ENCODE data around the gene EPB41L2. TPM values are rescaled to one million over a fixed set of nuclear protein-coding genes. Genes with fewer than 3 reads are reported as not detected.
"Not testable (repeated sequence)": the region's sequence is repeated elsewhere in the genome, so short reads cannot be mapped to it uniquely, and the experiment has no call there.

EPB41L2 gene
- polyA plus RNA-seq, 3 donors = 10.1 to 127 (median 75.7) TPM

DNA sequence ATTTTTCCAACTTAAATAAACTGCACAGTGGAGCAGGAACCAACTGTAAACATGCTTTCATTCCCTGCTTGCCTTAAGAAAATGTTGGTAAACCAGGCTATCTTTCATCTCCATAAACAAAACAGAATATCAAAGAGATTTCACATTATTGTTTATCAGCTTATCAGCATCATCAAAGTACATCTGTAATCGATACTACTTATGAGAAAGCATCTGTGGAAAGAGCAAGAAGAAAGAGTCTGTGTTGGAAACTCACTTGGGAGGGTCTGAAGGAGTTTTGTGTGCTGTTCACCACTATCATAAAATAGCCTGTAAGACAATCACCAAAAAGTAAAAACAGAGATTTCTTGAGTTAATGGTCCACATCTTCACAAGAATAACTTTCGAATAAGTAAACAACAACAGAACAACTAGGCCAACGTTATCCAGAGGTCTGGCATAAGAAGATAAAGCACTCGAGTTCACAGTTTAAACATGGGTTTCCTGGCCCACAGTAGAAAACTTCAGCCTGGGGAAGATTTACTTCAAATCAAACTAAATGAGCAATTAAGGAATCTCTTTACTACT lies 47.9 kb downstream of the EPB41L2 start:
- WGBS, 3 donors = 28 to 36% (median 29%) methylated on average over 4 of the region's 4 CpGs
- H3K27ac ChIP-seq (ENCODE audit: low read depth, low read length) = no peak overlapping the region

DNA sequence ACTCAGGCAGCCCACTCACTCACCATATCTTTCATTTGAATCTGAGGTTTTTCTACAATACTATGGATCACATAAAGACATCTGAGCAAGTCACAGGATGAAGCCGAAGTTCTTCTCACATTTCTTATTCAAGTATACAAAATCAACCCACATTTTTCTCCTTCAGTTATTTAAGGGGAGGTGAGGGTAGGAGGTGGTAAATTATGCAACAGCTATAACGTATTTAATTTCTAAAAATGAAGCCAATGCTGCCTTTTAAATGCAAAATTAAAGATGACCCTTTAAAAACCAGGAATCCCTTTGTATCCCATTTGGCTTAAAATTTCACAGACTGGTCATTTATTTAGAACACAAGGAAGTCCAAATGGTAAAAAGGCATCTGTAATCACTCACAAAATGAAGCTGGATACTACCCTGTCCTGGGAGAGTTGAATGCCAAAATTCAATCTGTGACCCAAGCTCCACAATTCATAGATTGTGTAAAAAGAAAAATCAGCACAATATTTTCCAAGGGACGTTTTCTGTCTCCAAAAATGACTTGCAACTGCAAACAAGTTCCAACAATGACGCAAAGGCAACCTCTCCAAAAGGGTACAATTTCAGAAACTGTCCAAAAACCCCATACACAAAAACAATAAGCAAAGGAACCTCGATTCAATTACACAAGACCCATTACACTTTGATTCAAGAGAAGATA lies 48.8 kb downstream of the EPB41L2 start:
- no peak overlapping the region for H3K27ac ChIP-seq (ENCODE audit: low read depth, low read length)
- WGBS, 3 donors = 28 to 61% (median 31%) methylated on average over 5 of the region's 5 CpGs

DNA sequence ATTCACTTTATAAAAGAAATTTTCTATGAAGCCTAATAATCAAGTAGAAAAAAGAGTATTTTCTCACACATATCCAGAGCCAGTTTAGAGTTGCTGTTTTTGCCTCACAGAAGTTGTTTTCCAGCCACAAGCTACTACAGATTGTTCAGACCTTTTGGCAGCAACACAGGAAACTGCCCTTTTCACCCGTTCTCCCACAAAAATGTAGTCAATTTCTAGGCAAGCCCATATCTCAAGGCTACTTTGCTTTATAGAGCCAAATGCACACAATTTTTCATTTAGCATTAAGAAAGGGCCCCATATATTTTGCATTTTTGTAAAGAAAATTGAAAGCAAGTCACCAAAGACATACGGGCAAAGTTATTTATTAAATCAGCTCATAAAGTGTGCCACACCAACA lies 49.5 kb downstream of the EPB41L2 start:
- H3K27ac ChIP-seq (ENCODE audit: low read depth, low read length) = no peak overlapping the region
- 11 to 33% (median 14%) methylated on average over 2 of the region's 2 CpGs for WGBS, 3 donors

DNA sequence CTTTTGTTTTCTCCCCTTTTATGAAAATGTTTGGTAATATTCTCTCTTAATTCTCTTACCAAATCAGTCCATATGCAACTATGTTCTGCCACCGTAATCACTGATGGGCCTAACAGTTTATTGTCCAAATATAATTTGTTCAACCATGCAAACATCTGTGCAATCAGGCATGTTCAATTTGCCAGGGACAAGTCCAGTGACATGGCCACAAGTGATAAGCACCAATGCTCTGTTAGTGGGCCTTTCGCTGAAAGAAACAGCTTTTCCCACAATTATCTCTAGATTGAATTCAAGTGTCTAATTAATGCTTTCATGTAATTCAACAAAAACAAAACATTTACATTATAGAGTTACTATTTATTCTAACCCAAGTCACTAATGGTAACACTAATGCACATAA lies 53.3 kb downstream of the EPB41L2 start:
- 90 to 98% (median 95%) methylated on average over 2 of the region's 2 CpGs for WGBS, 3 donors
- H3K27ac ChIP-seq (ENCODE audit: low read depth, low read length) = no peak overlapping the region

DNA sequence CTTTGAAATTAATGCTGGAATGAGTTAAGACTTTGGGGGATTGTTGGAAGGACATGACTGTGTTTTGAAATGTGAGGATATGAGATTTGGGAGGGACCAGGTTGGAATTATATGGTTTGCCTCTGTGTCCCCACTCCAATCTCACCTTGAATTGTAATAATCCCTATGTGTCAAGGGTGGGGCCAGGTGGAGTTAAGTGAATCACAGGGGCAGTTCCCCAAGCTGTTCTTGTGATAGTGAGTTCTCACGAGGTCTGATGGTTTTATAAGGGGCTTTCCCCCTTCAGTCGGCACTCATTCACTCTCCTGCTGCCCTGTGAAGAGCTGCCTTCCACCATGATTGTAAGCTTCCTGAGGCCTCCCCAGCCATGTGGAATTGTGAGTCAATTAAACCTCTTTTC lies 54.1 kb downstream of the EPB41L2 start:
- not testable (repeated sequence) for H3K27ac ChIP-seq (ENCODE audit: low read depth, low read length)
- WGBS, 3 donors = 94 to 95% (median 94%) methylated on average over 2 of the region's 2 CpGs

DNA sequence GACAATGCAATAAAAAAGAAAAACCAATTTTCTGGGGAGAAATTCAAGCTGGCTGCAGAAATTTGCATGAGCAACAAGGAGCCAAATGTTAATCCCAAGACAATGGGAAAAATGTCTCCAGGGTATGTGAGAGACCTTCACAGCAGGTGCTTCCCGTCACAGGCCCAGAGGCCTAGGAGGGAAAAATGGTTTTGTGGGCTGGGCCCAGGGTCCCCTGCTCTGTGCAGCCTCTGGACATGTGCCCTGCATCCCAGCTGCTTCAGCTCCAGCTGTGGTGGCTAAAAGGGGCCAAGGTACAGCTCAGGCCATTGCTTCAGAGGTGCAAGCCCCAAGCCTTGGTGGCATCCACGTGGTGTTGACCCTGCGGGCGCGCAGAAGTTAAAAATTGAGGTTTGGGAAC lies 55.1 kb downstream of the EPB41L2 start:
- H3K27ac ChIP-seq (ENCODE audit: low read depth, low read length) = not testable (repeated sequence)
- 79 to 84% (median 79%) methylated on average over 5 of the region's 5 CpGs for WGBS, 3 donors

DNA sequence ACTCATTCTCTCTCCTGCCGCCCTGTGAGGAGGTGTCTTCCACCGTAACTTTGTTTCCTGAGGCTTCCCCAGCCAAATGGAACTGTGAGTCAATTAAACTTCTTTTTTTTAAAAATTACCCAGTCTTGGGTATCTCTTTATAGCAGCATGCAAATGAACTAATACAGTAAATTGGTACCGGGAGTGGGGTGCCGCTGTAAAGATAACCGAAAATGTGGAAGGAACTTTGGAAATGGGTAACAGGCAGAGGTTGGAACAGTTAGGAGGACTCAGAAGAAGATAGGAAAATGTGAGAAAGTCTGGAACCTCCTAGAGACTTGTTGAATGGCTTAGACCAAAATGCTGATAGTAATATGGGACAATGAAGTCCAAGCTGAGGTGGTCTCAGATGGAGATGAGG lies 55.8 kb downstream of the EPB41L2 start:
- H3K27ac ChIP-seq (ENCODE audit: low read depth, low read length) = no peak overlapping the region
- 87 to 98% (median 97%) methylated on average over 5 of the region's 5 CpGs for WGBS, 3 donors

DNA sequence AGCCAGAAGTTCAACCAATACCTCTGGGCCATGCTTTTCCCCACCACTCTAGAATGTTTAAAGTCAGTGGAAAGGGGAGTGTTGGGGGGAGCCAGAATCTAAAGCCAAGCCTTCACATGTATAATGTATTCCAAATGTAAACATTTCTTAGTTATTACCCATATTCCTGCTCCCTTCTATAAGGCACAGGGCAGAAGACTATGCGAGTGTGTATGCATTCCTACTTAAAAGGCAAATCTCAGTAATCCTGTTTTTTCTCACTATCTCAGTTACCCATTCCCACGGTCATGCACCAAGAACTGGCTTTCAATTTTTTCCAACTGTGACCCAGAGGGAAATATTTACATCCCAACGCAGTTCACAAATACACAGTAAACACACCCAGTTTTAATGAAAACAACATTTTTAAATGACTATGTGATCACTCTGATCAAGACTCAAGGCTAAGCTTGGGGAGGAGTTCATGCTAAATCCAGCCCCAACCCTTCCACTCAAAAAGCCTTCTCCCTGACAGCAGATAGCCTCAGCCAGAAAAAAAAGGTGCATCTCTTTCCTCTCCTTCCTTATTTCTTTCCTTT lies 57.5 kb downstream of the EPB41L2 start:
- 71 to 74% (median 74%) methylated on average over 3 of the region's 3 CpGs for WGBS, 3 donors

DNA sequence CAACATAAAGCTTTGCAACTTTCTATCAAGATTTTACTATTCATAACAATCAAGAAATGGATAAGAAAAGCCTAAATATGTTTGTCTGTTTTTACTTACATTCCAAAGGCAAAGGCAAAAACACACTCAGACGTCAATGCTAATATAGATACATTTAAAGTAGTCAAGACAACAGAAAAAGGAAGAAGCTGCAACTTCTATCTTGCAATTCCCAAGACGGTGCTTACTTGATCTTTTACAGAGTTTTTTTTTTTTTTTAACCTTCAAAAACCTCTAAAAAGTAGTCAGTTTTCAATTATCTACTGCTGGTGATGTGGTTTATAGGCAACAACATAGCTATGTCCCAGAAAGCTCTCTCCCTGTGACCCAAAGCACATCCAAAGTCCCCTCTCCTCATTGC lies 58.1 kb downstream of the EPB41L2 start:
- 31 to 78% (median 40%) methylated on average over 2 of the region's 2 CpGs for WGBS, 3 donors
- no peak overlapping the region for H3K27ac ChIP-seq (ENCODE audit: low read depth, low read length)

More for the DNA sequence above, 57.5 kb downstream of the EPB41L2 start:
- H3K27ac ChIP-seq (ENCODE audit: low read depth, low read length) = no peak overlapping the region

DNA sequence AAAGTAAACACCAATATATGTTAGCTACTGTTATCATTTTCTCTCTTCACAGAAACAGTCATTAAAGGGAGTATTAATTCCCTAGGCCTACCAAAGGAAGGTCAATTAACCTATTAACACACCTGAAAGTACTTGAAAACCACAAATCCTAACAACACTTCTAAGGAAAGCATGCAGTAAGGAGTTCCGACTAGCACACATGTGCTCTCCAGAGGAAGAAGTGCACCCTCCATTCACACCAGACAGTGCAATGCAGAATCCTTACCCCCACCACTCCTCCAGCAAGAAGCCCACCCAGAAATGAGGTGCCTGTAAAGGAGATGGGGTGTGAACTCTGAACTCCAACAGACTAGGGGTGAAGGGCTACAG lies 58.7 kb downstream of the EPB41L2 start:
- 81 to 91% (median 81%) methylated on average over 1 of the region's 1 CpG for WGBS, 3 donors
- H3K27ac ChIP-seq (ENCODE audit: low read depth, low read length) = no peak overlapping the region

DNA sequence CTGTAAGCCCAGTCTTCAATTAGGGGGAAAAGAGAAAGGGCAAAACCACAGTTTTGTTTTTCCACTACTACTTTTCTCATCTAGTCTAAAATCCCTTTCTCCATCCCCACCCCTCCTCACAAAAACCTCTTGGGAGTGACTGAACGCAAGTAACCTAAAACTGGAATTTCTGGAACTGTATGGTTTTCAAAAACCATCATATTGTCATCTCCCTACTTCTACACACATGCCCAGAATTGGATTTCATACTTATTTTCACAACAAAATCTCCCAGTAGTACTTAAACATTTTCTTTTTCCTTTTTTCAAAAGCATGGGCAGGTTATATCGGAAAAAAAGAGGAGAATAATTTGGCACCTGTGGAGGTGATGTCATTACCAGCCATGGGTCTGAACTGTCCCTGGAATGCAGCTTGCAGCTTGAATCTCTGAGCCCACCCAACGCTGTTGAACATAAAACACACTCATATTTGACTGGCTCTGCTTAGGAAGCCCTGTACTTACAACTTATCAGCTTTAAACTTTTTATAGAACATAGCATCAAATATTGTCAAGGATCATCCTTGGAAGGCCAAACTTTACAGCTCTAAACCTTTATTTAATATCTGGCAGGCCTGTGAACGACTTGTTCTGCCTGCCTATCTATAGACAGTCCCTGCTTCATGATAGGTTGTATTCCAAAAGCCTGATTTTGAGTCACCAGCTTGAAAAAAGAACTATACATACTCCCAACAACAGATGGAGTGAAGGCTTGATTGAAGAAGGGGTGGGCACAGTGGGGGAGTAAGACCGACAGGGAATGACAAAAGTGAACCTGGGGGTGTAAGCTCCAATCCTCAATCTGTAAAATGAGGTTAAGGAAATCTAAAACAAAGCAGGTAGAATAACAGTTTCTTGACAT lies 59.3 kb downstream of the EPB41L2 start:
- no peak overlapping the region for H3K27ac ChIP-seq (ENCODE audit: low read depth, low read length)
- 62 to 83% (median 67%) methylated on average over 5 of the region's 5 CpGs for WGBS, 3 donors

DNA sequence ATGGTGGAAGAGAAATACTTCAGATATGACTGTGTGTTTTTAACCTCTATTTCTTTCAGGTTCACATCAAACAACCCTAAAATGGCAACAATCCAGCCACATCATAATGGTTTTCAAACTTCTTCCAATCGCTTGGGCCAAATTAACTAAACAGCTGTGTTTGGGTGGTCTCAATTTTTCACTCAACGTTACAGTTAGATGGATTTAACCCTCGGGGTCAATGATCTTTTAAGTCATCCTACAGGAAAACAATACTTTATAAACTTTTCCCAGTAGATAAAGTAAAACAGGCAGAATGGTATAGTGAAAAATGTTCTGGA lies 60.4 kb downstream of the EPB41L2 start:
- 43 to 62% (median 44%) methylated on average over 3 of the region's 3 CpGs for WGBS, 3 donors
- no peak overlapping the region for H3K27ac ChIP-seq (ENCODE audit: low read depth, low read length)

DNA sequence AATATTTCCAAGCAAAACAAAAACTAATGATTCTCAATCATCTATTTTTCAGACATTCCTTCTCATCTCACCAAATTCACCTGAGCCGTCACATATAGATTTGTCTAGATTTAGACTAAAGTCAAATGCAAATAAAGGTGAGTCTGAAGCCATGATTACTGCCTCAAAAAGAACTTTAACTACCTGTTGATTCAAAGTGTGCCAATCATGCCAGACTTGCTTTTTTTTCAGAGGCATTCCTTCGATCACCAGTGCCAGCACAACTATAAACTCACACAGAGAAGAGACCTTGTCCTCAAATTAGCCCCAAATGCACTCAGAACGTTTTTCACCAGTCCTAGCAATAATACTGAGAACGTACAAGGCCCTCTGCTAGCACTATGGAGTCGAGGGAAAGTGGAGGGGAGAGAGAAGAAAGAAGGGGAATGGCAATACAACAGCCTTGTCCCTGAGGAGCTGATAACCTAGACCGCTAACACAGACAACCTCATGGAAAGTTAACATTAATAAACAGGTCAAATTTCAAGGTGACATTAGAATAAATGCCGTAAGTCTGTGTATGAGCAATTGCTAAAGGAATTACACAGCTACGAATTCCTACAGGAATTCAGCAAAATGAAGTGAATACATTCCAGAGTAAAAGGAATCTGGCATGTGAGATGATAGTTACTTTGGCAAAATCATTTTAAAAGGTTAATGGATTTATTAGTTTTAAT lies 60.9 kb downstream of the EPB41L2 start:
- no peak overlapping the region for H3K27ac ChIP-seq (ENCODE audit: low read depth, low read length)
- WGBS, 3 donors = 21 to 60% (median 50%) methylated on average over 8 of the region's 8 CpGs

DNA sequence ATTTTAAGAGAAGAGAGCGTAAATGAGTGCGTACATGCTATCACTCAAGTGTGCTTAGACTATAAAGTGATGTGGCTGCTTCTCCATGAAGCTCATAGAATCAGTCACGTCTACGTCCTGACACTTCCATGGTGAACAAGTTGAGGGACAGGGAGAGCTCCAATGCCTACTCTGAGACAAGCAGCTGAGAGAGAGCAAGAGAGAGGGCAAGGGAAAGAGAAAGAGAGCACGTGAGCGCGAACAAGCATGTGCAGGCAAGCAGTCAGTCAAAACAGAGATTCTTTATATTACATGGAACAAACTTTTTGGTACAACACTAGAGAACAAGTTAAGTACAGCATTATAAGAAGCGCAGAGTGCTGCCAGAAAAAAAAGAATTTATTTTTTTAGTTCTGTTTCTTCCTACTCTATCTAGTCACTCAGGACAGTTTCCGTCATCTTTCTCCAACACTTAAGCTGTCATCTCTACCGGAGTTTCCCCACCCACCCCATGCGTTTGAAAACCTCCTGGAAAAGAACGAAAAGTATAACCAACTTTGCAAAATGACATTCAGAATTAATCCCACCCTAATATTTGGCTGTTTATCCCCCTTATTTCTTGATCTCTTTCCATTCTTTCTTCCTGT lies 61.8 kb downstream of the EPB41L2 start:
- H3K27ac ChIP-seq (ENCODE audit: low read depth, low read length) = no peak overlapping the region
- 72 to 75% (median 73%) methylated on average over 12 of the region's 12 CpGs for WGBS, 3 donors

DNA sequence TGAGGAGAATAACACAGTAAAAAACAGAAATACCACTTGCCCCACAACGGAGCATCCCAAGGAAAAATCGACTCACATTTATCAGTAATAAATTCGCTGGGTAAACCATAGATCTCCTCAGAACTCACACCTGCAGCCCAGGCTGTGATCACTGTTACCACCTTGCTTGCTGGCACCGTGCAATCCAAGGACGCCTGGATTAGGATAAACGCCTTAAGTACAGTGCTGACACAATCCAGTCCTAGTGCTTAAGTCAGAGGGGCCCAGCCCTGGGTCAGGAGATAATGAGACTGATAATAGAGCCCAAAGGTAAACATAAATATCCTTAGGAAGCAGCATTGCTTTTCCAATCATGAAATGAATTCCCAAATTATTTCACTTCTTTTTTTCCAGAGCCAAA lies 62.5 kb downstream of the EPB41L2 start:
- H3K27ac ChIP-seq (ENCODE audit: low read depth, low read length) = no peak overlapping the region
- WGBS, 3 donors = 43 to 86% (median 76%) methylated on average over 6 of the region's 6 CpGs

DNA sequence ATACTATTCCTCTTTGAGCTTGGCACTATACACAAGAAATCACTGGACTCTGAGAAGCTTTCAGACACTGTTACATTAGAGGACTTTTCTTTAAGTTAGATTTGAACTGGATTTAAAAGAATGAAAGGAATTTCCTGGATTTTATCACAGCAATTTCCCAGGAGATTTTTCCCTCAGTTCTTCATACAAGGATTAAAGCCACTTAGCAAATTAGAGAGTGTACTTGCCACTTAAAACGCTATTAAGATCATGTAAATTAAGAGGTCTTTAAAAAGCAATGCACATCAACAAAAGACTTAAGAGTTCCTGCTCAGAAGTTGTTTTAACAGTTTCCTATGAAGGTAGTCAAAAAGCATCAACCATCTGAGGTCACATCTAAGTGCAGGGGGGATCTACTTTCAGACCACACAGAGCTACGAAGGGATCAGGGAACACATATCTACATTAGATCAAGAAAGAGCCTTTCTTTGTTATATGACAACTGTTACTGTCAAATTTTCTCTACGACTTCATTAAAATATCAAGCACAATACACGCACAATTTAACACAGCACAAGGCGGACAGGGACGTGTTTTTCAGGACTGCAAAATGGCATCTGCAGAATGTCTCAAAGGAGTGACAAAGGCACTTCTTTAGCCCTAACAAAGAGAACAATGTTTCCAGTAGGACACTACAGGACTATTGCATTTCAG lies 65.8 kb downstream of the EPB41L2 start:
- no peak overlapping the region for H3K27ac ChIP-seq (ENCODE audit: low read depth, low read length)
- 56 to 71% (median 66%) methylated on average over 6 of the region's 6 CpGs for WGBS, 3 donors

DNA sequence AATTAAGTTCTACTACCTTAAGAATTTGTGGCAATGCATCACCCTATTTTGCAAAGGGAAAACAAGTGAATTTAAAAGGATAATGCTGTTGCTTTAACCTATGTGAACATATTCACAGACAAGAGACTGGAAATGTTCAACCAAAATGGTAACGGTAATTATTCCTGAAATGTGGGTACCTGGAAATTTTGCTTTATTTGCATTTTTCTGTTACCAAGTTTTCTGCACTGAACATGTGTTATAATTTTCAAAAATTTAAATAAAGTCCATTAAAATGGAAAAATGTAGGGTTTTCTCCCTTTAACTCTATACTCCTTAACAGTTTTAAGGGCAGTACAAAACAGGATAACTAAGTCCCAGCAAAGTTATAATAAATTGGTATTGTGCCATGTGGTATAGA lies 66.4 kb downstream of the EPB41L2 start:
- WGBS, 3 donors = 92 to 100% (median 93%) methylated on average over 1 of the region's 1 CpG
- no peak overlapping the region for H3K27ac ChIP-seq (ENCODE audit: low read depth, low read length)
